ENCODE measurements around the gene KIAA0040. TPM values are rescaled to one million over a fixed set of nuclear protein-coding genes. Genes with fewer than 3 reads are reported as not detected.
A peak's percentile ranks its signal among the peaks of the same experiment; 100 is the strongest.

Gene KIAA0040
- polyA plus RNA-seq: 10 to 100 TPM; 22.0 to 71.2 (median 35.7) TPM

DNA sequence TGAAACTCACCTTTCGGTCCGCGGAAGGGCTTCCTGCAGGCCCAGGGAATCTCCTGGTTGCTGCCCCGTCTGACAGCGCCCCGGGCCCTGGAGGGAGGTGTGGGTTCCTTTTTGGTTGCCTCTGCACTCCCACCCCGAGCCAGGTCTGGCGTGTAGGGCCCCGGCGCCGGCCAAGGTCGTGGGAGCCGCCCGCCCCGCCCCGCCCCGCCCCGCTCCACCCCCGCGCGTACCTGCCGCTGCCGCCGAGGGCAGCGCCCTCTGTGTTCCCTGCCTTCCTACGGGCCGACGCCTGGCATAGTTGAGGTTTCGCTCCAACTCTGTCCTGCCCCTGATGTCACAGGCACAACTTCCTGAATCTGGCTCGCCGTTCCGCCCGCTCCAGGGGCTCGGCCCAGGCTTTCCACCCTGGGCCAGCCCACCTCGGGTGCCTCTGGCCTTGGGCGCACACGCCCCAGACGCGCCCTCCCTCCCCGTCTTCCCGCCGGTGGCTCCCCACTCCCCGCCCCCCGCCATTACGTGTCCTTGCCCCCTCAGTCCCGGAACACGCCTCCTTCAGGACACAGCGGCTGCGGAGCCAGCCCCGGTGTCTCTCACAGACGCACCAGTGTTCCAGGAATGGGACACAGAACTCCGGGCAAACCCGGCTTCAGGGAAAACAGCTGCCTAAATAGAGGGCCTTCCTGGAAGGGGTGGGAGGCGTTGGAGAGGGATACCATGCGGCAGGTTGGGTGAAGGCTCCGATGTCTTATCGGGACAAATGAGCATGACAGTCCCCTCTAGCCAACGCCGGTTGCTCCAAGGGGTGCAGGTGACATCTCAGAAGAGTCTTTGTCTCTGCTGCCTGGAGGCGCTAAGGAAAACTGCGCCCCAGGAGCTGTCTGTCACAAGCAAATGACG, at the start of gene KIAA0040:
KIAA0040 (minus strand) TSS at position 147 of the 897 bp plus-strand sequence. CDS start 31,763 bp downstream, outside the sequence.
- peak within 1 kb of the TSS; percentile 66 for H3K27ac ChIP-seq (ENCODE audit: low read depth, low read length)
- WGBS, 3 donors: 4 to 8% (median 8%) methylated on average over 51 to 62 of the region's 62 CpGs

DNA sequence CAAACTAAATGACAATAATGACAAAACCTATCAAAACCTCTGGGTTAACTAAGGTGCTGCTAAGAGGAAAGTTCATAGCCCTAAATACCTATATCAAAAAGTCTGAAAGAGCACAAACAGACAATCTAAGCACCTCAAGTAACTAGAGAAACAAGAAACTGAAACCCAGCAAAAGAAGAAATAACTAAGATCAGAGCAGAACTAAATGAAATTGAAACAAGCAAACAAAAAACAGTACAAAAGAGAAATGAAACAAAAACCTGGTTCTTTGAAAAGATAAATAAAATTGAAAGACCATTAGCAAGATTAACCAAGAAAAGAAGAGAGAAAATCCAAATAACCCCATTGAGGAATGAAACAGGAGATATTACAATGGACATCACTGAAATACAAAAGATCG, 44.8 kb upstream of the KIAA0040 start:
- H3K27ac ChIP-seq (ENCODE audit: low read depth, low read length): no peak overlapping the region
- 75 to 97% (median 91%) methylated on average over 1 of the region's 1 CpG for WGBS, 3 donors

DNA sequence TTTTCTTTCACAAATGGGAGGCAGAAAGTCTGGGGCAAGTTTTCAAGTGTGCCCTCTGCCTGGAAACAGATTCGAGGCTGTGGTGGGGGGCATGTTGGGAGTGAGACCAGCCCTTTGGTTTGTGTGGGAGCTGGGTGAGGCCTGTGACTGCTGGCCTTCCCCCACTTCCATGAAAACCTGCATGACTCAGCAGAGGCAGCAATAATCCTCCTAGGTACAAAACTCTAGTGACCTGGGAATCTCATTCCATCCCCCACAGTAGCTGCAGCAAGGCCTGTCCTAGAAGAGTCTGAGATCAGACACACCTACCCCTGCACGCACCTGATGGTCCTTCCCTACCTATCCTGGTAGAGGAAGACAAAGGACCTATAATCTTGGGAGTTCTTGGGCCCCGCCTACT, 42.1 kb upstream of the KIAA0040 start:
- 82 to 90% (median 83%) methylated on average over 3 of the region's 3 CpGs for WGBS, 3 donors
- H3K27ac ChIP-seq (ENCODE audit: low read depth, low read length): no peak overlapping the region

DNA sequence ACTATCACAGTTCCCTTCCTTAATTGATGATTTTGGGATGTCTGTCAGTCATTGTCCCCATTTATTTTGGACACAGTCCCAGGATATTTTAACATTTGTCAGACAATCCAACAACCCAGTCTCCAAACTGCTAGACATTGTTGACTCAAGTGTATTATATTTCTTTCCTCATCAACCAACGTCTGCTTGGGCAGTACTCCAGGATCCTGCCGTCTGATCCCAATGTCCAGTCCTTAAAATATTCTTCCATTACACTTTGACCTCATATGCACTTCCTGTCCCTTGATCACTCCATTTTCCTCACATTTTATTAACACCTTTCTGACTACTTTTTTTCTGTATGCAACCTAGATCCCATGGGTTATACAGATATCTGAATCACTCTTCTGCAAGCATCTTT, 39.8 kb upstream of the KIAA0040 start:
- H3K27ac ChIP-seq (ENCODE audit: low read depth, low read length): no peak overlapping the region
- WGBS, 3 donors: 20 to 49% (median 38%) methylated on average over 2 of the region's 2 CpGs

DNA sequence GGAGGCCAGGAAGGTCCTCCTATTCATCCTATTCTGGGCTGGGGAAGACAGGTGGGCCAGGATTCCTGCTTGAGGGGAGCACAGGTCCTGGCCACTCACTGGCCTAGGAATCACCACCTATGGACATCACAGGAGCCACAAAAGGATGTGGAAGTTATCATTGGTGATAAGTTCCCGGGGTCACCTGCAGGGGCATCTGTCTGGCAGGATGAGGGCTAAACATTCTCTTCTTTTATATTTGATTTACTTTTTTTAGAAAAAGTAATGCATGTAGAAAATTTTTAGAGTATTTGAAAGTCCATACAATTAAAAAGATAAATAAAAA, 33.2 kb upstream of the KIAA0040 start:
- 0 to 4% (median 0%) methylated on average over 1 of the region's 1 CpG for WGBS, 3 donors
- H3K27ac ChIP-seq (ENCODE audit: low read depth, low read length): no peak overlapping the region

DNA sequence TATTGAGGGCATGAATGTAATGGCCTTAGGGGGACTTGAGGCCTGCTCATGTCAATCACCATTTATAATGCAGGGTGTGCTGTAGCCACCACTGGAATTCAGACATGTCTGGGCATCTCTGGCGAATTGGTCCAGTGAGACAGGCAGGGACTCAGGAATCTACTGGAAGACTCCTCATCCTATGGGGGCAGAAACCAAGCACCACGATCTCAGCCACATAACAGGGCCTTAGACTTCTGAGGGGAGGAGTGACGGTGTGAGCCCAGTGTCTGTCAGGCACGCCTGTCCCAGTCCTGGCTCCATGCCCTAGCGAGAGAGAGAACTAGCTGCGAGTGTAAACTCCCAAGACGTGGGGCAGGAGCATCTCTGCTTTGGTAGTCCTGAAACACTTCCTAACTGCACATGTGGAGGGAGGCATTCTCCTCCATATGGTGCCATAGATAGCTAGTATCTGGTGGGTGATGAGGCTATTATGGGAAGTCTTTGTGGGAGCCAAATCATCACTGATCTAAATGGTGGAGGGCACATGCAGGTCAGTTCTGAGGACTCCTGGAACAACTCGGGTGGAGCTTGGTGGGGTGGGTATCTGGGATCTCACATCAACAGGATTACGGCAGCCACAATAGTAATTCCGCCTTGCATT, 29.8 kb upstream of the KIAA0040 start:
- H3K27ac ChIP-seq (ENCODE audit: low read depth, low read length): no peak overlapping the region
- WGBS, 3 donors: 79 to 86% (median 84%) methylated on average over 10 of the region's 10 CpGs

DNA sequence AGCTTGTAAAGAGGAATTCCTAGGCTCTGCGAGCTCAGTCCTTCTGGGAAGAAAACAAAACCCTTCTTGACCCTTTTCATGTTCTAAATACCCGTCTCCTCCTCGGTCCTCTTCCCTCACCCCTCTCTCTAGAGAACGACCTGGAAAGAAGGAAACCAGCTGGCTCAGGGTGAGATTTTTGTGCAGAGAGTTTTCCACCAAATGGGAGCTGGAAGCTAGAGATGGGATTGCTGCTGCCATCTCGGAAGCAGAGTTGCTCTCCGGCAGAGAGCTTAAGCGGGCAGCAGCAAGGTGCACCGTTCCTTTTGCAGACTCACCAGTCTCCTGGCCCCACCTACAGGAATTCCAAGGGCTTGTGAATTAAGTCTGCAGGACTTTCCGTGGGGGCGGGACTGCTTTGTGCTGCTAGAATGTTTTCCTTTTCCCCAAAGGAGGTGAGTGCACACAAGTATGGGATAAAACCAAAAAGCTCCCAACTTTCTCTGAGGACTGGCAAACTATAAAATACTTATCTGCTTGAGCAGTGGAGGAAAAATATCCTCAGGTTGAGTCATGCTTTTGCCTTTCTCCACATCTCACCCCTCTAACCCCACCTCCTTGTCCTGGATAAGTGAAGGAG, 29.1 kb upstream of the KIAA0040 start:
- H3K27ac ChIP-seq (ENCODE audit: low read depth, low read length): no peak overlapping the region
- WGBS, 3 donors: 41 to 59% (median 44%) methylated on average over 10 of the region's 10 CpGs

DNA sequence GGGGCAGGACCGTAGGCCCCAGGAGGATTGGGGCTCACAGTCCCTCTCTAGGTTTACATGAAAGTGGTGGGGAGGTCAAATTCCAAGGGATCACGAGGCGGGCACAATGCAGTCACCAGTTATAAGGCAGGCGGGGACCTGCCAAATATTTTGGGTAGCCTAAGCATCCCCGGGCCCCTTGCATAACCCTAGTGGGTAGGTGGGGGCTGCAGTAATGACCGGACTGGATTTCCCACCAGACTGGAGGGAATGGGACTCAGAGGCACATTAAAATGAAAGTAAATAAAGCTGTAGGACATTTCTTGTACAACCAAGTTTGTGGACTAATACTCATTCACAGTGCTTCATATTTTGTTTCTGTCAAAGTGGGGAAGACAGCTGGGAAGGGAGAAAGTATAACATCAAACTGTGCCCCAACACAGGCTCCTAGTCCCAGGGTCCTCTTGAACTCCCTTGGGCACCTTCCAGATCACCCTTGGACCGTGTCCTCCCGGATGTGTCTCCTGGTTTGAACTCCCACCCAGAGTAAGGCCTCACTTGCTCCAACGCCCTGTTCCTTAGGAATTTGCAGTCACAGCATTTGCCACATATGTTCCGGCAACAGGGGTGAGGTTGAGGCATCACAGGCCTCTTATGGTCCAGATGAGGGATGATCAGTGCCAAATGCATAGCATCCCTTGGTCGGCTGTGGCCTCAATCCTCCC, 28.4 kb upstream of the KIAA0040 start:
- no peak overlapping the region for H3K27ac ChIP-seq (ENCODE audit: low read depth, low read length)
- WGBS, 3 donors: 54 to 62% (median 59%) methylated on average over 11 of the region's 11 CpGs

DNA sequence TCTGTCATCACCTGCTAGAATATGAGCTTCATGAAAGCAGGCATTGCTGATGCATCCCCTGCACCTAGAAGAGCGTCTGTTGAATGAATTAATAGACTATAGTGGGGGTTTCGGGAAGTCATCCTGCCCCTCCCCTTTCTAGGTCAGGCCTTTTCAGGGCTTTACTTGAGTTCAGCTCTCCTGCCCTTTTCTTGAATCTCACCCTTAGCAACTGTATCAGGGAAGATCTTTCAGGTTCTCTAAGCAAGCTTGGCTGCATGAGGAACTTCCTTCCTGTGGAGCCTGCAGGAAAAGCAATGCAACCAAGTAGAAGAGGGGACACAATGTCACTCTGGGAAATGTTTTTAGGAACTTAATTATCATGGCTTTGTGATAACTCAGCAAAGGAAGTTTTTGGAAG, 27.2 kb upstream of the KIAA0040 start:
- H3K27ac ChIP-seq (ENCODE audit: low read depth, low read length): no peak overlapping the region
- WGBS, 3 donors: 65 to 100% (median 72%) methylated on average over 2 of the region's 2 CpGs

DNA sequence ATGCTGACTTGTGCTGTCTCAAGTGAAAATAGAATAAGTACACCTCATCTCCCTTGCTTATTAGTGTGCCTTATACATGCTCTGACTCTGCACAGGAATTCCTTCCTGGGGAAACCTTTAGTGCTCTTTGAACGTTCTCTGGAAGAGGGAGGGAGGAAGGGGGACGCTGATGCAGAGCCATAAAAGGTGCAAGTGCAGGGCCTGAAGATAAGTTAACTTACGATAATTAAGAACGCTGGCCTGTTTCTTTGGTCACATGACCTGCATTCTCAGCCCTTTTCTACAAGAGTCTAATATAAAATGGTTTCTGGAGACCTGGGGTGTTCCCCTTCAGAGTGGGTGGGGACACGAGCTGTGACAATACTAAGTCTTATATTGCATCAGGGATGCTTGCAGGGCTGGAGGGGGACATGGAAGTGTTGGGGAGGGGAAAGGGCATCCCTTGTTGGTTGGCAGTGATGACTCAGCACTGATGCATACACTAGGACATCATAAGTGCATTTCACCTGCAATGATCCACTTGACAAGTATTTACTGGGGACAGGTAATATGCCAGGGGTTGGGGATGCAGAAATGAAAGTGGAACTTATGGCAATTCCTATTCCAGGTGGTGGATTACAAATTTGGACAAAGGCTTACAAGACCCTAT, 26.3 kb upstream of the KIAA0040 start:
- H3K27ac ChIP-seq (ENCODE audit: low read depth, low read length): no peak overlapping the region
- WGBS, 3 donors: 60 to 73% (median 67%) methylated on average over 5 of the region's 5 CpGs

DNA sequence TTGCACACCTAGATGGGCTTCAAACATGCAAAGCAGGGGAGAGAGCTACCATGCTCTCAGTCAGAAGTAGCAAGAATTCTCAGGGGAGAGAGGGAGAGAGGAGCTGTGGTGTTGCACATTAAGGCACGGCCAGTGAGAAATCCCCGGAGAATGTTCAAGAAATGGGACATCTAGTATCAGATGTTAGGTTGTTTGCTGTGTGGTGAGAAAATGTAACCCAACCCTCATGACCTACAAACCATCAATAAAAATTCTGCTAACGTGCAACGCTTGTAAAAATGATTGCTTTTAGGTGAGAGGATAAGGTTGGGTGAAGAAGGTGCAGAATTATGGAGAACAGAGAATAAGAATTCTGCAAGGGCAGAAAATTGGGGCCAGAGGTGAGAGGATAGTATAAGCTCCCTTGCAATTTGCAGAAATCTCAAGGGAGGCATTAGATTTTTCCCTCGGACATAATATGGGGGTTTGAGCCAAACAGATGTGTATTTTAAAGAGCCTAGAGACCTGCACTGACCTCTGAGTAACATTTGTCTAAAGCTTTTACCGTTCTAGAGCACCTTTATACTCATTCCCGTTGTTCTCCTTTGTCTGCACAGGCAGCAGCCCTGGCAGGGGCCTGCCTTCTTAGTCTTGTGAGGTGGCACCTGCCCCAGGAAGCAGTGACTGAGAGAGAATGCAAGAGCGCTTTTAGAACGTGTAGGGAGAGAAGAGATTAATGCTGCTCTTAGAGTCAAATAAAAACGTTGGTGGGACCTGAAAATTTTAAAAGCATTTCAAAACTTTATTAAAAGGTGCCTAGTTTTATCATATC, 25.4 kb upstream of the KIAA0040 start:
- H3K27ac ChIP-seq (ENCODE audit: low read depth, low read length): no peak overlapping the region
- WGBS, 3 donors: 56 to 65% (median 59%) methylated on average over 10 of the region's 10 CpGs

DNA sequence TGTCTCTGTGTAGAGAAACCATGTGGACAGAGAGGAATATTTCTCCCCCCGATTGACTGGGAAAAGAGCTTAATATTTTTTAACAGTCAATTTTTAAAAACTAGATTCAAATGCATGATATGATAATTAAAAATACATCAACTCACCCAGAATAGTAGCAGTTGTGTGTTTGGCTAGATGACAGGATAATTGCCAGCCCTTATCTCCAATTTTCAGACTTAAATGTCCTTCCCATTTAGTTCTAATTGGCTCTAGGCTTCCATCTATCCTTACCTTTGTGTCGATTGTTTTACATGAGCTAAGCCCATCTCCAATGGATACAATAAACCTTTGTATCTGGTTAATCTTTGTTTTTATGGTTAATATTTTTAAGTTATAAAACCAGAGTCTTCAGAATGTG, 23.9 kb upstream of the KIAA0040 start:
- 78 to 85% (median 78%) methylated on average over 2 of the region's 2 CpGs for WGBS, 3 donors
- no peak overlapping the region for H3K27ac ChIP-seq (ENCODE audit: low read depth, low read length)

DNA sequence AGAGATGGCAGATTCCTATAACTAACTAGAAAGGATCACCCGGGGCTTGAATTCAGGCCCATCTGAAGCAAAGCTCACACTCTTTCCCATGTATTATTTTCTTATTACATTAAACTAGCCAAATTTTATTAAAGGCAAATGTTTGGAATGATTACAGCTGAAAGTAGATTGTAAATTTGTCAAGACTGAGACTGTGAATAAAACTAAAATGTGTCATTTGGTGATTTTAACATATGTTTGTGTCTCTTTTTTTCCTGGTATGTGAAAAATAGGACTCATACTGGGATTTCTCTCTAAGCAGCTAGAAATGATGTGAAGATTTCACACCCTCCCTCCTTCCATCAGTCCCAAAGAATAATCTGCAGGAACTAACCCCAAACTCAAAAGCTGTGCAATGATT, 19.1 kb upstream of the KIAA0040 start:
- 64 to 87% (median 75%) methylated on average over 1 of the region's 1 CpG for WGBS, 3 donors
- H3K27ac ChIP-seq (ENCODE audit: low read depth, low read length): no peak overlapping the region

DNA sequence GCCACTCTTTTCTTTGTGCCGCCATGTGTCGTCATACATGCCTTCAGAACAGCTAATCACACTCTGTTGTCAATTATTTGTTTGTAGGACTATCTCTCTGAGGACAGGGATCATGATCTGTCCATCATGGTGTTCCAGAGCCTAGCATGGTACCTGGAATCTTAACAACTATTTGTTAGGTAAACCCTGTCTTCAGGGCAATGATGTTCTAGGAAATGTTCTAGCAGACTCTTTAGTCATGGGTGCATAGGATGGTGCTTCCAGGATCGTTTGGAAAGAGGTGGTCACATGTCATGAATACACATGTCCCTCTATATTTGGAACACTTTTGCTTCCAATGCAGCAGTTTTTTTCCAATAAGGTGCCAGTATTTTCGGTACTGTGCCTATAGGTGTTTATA, 18.2 kb upstream of the KIAA0040 start:
- H3K27ac ChIP-seq (ENCODE audit: low read depth, low read length): no peak overlapping the region
- 73 to 85% (median 85%) methylated on average over 4 of the region's 4 CpGs for WGBS, 3 donors

DNA sequence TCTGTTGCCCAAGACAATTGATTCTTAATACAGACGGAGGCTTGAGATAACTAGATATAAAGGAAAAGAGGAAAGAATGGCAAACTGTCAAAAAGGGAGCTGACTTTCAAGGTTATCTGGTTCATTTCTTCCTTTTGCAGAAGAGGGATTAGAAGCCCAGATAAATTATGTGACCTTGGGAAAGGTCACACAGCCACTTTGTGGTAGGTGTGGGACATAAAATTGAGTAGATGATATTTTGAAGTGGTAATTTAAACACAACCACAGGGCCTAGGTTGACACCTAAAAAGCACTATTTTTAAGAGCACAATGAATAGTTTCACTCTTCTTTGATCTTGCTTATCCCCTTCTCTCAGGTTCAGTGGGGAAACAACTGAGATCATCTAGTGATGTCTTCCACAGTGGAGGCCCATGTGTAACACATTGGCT, 16.9 kb upstream of the KIAA0040 start:
- 50 to 64% (median 54%) methylated on average over 1 of the region's 1 CpG for WGBS, 3 donors
- no peak overlapping the region for H3K27ac ChIP-seq (ENCODE audit: low read depth, low read length)

DNA sequence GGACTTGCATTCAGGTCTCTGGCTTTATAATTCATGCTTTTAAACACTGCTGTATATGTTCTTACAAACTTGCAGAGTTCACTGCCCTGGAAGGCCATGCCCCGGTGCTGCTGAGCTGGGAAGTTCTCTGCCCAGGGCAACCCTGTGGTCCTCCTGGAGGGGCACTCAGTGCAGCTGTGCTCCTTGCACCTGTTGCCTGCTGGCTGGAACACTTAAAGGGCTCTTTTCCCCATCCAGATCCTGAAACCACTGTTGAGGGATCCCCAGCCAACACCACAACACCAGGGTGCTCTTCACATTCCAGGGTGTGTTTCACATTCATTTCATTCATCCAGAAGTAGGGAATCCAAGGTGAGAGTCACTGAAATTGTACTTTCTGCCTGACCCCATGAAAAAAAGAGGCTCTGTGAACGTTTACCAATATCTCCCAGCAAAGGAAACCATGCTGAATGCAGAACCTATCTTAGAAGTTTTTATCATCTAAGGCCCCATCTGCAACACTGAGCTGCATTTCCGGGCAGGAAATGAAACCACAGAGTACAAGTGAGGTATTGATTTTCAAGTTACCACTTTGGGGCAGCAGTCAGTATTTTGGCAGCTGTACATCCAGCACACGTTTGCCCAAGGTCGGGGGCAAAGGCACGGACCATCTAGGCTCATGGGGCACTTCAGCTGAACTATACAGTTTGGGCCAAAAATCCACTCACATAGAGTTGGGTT, 16.4 kb upstream of the KIAA0040 start:
- WGBS, 3 donors: 27 to 32% (median 31%) methylated on average over 6 of the region's 6 CpGs
- no peak overlapping the region for H3K27ac ChIP-seq (ENCODE audit: low read depth, low read length)

DNA sequence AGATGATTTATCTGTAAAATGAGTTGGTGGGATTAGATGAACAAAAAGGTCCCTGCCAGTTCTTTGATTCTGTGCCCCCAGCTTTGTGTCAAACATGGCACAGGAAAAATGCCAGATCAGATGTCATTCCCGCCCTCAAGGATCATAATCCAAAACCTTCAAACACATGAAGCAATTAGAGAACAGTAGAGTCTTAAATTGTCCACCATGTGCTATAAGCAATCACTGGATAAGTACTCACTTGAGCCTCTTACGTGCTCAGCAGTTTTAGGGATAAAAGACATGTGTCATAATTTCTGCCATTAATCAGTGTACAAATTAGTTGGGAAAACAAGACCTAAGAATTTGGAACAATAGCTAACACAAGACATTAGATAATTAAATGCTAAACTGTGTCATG, 15.4 kb upstream of the KIAA0040 start:
- no peak overlapping the region for H3K27ac ChIP-seq (ENCODE audit: low read depth, low read length)
- WGBS, 3 donors: 93 to 97% (median 97%) methylated on average over 2 of the region's 2 CpGs

Data from adipose tissue (tissue), 3 donors.